GM19455 (cell line): ENCODE data around the gene LRIF1.
"Not testable (repeated sequence)": the region's sequence is repeated elsewhere in the genome, so short reads cannot be mapped to it uniquely, and the experiment has no call there.

Experiments
- ATAC-seq: cut with Tn5 transposase; IDR thresholded peaks from one replicate; pipeline ENCODE4 v1.9.1; 2021; ENCODE audit not compliant: unreplicated experiment

LRIF1 gene

DNA sequence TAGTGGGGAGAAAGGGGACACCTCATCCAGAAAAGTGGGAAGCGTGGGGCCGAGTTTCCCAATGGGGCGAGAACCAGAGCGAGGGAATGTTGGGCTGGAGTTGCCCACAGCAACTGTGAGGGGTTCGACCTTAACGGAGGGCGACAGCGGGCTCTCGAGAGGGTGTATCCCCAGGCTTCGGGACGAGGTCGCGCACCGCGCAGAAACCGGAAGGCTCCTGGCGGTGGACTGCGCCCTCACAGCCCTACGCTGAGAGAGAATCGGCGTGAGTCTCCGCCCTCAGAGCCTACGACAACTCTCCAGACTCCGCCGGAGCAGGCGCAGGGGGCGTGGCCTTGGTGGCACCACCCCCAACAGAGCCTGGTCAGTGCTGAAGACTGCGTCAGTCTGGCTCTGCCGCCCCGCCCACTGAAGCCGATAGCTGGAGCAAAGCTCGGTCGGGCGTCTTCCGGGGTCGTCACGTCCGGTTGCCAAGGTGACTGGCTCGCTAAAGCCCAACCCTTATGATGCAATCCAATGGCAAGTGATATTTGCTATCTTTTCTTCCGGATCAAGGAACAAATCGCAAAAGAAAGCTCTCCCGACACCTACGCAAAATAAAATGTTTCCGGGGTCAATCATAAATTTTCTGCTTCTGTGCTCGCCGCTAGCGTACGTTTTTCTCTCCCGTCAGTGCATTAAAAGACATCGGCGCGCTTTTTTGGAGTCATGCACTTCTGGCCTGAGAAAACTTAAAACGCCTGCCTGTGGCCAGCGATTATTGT is at the start of gene LRIF1:
TSS of gene LRIF1 (minus strand) at position 232 of the 764 bp plus-strand sequence. CDS start 234 bp downstream, outside the sequence.
- peak; percentile 94 for ATAC-seq

GRCh38 chr1:111008031-111008430 is 44.3 kb upstream of the LRIF1 start:
- no peak for ATAC-seq

GRCh38 chr1:111006556-111006955 is 42.8 kb upstream of the LRIF1 start:
- ATAC-seq, result no peak

DNA sequence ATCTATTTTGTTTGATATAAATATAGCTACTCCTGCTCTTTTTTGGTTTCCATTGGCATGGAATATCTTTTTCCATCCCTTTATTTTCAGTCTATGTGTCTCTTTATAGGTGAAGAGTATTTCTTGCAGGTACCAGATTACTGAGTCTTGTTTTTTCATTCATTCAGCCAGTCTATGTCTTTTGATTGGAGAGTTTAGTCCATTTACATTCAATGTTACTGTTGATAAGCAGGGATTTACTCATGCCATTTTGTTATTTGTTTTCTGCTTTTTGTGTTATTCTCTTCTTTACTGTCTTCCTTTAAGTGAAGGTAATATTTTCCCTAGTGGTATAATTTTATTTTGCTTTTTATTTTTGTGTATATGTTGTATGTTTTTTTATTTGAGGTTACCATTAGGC is 35.9 kb upstream of the LRIF1 start:
- not testable (repeated sequence) for ATAC-seq

DNA sequence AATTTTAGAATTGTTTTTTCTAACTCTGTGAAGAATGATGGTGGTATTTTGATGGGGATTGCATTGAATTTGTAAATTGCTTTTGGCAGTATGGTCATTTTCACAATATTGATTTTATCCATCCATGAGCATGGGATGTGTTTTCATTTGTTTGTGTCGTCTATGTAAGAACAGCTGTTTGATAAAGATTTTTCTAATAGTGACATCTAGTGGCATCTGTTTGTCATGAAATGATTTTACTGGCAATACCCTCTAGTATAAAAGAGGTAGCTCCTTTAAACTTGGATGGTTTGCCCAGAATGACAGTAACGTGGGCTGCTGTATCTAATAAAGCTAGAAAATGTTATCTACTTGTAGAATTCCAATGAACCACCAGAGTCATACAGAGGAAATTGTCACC is 28.6 kb upstream of the LRIF1 start:
- ATAC-seq, result not testable (repeated sequence)

DNA sequence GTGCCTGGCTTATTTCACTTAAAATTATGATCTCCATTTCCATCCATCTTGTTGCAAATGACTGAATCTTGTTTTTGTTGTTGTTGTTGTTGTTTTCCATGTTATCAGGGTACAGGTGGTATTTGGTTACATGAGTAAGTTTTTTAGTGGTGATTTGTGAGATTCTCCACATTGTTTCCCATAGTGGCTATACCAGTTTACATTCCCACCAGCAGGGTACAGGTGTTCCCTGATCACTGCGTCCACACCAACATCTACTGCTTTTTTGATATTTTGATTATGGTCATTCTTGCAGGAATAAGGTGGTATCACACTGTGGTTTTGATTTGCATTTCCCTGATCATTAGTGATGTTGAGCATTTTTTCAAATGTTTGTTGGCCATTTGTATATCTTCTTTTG is 27.6 kb upstream of the LRIF1 start:
- ATAC-seq, result not testable (repeated sequence)

GRCh38 chr1:110990541-110990940 is 26.8 kb upstream of the LRIF1 start:
- ATAC-seq, result no peak

DNA sequence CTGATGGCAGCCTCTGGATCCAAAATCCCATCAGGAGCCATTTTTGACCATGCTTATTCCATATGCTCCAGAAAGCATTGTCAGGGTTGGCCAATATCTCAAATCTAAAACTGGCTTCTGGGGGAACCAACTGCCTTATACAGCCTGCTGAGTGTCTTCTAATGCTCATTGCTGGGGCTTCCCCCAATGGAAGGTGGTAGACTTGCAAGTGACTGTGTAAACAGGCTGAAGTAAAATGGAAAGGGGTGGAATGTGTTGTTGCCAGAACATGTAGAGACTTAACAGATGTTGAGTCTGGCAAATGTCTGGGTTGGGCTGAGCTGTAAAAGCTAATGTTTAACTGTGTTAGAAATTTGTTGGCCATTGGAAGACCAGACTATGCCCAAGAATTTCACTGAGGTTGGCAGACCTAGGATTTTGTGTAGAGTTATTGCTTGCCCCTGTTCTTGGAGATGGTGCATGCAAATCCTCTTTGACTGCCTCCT is 22.7 kb upstream of the LRIF1 start:
- no peak for ATAC-seq

GRCh38 chr1:110982320-110982719 is 18.6 kb upstream of the LRIF1 start:
- no peak for ATAC-seq

DNA sequence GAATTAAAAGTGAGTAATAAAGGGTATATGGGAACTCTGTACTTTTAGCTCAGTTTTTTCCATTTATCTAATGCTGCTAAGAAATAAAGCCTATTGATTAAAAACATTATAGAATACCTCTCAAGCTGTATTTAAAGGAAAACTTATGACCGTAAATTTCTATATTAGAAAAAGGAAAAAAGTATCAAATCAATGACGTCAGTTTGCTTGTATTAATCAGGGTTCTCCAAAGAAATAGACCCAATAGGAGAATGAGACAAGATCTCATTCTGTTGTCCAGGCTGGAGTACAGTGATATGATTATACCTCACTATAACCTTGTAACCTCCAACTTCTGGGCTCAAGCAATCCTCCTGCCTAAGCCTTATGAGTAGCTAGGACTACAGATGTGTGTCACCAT is 15.4 kb upstream of the LRIF1 start:
- no peak for ATAC-seq

DNA sequence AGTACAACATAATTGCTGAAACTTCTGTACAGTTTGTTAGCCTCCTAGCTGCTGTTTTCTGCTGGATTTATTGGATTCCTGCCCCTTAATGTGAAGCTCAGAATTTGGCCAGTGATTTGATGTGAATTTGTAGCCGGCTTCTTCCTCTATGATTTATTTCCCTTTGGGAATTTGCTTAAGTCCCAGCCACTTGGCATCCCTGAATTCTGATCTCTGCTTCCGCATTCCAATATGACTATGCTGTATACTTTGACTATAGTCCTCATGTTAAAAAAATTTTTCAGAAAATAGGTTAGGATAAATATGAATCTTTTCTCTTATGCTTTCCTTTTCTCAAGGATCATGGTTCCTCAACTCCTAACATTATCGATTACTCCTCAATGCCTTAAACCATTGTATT is 12.4 kb upstream of the LRIF1 start:
- no peak for ATAC-seq

- ATAC-seq, result no peak
These were observed 11.5 kb upstream of the LRIF1 start for GRCh38 chr1:110975265-110975664.

- no peak for ATAC-seq
These were observed 3.5 kb upstream of the LRIF1 start for GRCh38 chr1:110967256-110967655.

DNA sequence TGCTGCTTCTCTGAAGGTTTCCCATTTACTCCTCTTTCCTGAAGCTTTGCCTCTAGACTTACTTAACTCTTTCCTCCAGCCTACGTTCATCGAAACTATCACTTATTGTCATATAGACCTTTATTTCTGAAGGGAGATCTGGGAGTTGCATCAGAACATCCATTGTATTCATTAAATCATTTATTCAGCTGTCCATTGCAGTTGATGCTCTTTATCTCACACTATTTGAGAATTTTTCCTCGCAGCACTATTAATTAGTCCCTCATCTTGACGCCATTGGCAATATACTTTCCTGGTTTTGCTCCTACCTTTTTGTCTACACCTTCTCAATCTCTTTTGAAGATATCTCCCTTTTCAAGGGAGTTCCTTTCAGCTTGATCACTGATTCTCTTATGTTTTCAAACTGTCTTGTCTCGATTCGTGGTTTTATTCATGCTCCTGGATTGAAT is 757 bp upstream of the LRIF1 start:
- no peak for ATAC-seq

GRCh38 chr1:110962892-110963690 is 631 bp downstream of the LRIF1 start:
- peak; percentile 45 for ATAC-seq

DNA sequence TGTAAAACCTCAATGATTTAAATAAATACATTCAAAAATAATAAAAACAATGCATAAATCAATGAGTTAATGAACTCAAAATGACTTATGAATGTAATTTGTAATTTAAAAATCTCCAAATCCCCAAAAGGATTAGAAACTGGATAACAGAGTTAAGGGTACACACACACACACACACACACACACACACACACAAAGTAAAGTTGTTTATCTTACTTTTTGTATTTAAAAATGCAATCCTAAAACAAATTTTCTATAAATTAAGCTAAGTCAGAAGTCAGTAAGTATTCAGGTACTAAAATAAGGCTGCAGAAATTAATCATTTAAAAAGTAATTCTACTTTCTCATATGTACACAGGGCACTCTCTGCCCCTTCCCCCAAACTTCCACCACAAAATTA is 1.8 kb downstream of the LRIF1 start:
- no peak for ATAC-seq

DNA sequence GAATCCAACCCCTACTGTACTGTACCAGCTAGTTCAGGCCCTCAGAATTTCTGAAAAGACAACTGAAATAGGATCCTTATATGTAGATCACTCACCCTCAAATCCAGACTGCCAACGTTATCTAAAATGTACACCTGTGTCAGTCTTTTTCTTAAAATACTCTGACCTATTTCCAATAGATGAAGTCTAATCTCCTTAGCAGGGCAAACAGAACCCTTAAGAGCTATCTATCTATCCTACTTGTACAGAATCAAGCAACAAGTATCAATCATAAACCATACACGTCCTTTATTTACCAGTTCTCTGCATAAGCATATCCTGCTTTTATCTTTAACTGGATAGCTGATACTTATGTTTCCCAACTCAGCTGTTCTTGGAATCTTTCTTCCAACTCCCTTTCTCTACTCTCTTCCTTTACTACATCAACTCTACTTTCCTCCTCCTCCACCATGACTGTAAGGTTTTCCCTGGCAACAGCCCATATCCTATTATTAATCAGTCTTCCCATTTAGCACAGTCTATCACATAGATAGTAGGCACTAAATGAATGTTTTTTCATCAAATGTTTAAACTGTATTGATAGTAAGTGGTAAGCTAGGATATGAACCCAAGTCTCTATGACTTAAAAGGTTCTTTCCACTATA is 2.8 kb downstream of the LRIF1 start:
- ATAC-seq, result no peak

DNA sequence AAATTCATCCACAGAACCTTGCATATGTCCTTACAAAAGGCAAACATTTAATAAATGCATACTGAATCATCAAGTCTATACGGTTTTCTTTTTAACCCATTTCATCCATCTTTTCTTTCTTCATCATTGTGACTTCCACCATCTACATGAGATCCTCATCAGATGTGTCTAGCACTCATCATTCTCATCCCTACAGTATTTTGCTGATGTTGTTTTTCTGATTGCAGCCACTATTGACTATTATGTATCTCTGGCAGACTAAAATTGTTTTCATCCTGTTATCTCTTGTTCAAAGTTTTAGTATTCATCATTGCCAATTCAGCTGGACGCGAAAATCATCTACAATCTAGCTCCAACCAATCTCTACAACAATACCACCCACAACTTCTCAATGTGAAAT is 5.9 kb downstream of the LRIF1 start:
- ATAC-seq, result no peak

DNA sequence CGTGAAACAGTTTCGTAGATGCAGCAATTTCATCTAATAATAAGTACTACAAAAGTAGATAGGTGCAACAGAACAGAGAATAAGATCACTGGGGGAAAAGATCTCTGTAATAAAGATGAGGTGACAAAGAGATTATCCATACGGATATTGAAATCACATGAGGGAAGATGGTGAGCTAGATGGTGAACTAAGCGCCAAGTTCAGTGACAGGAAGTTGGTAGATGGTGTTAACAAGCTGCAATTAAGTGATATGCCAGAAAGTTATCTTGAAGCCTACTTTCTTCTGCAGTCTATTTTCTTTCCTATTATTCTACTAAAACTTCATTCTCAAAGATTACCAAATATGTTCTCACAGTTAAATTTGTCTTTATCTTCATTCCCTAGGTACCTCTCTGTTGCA is 7.1 kb downstream of the LRIF1 start:
- ATAC-seq, result no peak

DNA sequence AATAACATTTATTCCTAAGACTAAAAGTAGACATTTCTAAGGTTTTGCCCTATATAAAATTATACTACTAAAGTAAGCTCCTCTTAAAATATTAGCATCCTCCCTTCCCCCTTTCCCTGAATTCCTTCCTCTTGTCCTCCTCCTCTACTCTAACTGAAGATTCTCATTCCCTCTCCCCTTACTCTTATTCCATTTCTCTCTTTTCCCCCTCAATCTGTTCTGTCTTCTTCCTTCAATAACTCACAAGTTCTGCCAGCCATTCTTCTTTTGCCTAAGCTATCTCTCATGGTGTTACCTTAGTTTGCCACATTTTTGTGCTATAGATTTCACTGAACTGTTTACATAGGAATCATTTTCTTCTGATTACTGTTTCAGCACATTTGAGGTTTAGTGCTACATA is 10.7 kb downstream of the LRIF1 start:
- no peak for ATAC-seq

- no peak for ATAC-seq
These were observed 11.7 kb downstream of the LRIF1 start for GRCh38 chr1:110952031-110952430.

DNA sequence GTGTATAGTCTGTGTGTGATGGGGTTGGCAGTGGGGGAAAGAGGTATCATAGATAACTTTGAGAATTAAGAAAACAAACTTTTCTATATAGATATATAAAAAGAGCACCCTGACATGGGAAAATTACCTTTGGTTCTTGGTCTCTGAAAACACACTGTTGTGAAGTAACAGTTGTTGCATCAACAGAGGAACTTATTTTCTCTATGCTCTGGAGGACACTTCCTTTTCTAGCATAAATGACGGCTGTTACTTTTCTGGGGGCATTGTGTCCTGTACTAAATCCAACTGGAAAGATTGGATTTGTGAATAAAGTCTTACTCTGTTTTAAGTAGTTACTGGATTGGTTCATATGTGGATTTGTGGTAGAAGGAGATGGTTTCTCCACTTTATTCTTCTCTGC is 12.6 kb downstream of the LRIF1 start:
- no peak for ATAC-seq
